ENCODE data around the gene SPATA2L. TPM values are rescaled to one million over a fixed set of nuclear protein-coding genes. Genes with fewer than 3 reads are reported as not detected.
A peak's percentile ranks its signal among the peaks of the same experiment; 100 is the strongest.

The SPATA2L gene
- total and polyA plus RNA-seq, 2 of the 13 experiments (the other 11 are each of a cell fraction or from before 2014, with no cell fraction given), result 9.1 to 20.7 TPM

GRCh38 chr16:89700649-89701424 is 668 bp downstream of the SPATA2L start (continued):
- TF ChIP-seq DMTF1 (CRISPR knock-in tag; IDR thresholded peaks at IDR 0.05), result no peak
- TF ChIP-seq AKAP8 (CRISPR knock-in tag; IDR thresholded peaks at IDR 0.05), result no peak; the same call in none of the 2 replicates
- TF ChIP-seq MNT (IDR thresholded peaks at IDR 0.05), result no peak
- no peak for TF ChIP-seq ZBTB1 (CRISPR knock-in tag; IDR thresholded peaks at IDR 0.05; ENCODE audit: borderline replicate concordance)
- TF ChIP-seq ATF3 (CRISPR knock-in tag; IDR thresholded peaks at IDR 0.05), result peak; percentile 23; the same call in 1 of the 2 replicates
- peak; percentile 75 for TF ChIP-seq CTCF (CRISPR knock-in tag; IDR thresholded peaks at IDR 0.05)
- no peak for TF ChIP-seq PHB2 (IDR thresholded peaks at IDR 0.05; ENCODE audit: partially characterized antibody)
- no peak; the same call in 1 of the 2 replicates for TF ChIP-seq MAZ (IDR thresholded peaks at IDR 0.05; ENCODE audit: borderline replicate concordance, low read depth, low read length)
- no peak; the same call in 1 of the 2 replicates for TF ChIP-seq MAZ (CRISPR knock-in tag; IDR thresholded peaks at IDR 0.05; ENCODE audit: low read depth)
- TF ChIP-seq CENPBD1 (CRISPR knock-in tag; IDR thresholded peaks at IDR 0.05; ENCODE audit: borderline replicate concordance, low read depth), result no peak; the same call in 1 of the 2 replicates
- TF ChIP-seq ZNF264 (CRISPR knock-in tag; IDR thresholded peaks at IDR 0.05), result no peak
- TF ChIP-seq ETV5 (CRISPR knock-in tag; IDR thresholded peaks at IDR 0.05; ENCODE audit: borderline replicate concordance), result peak; percentile 38; the same call in 1 of the 2 replicates
- no peak for TF ChIP-seq KLF11 (CRISPR knock-in tag; IDR thresholded peaks at IDR 0.05)
- TF ChIP-seq MXI1 (IDR thresholded peaks at IDR 0.05; ENCODE audit: borderline replicate concordance, low read depth, low read length), result peak; percentile 80; the same call in 1 of the 3 replicates
- peak; percentile 87; the same call in 1 of the 2 replicates for TF ChIP-seq TFDP1 (CRISPR knock-in tag; IDR thresholded peaks at IDR 0.05; ENCODE audit: borderline replicate concordance)
- TF ChIP-seq HOMEZ (CRISPR knock-in tag; IDR thresholded peaks at IDR 0.05; ENCODE audit: low read depth), result no peak
- no peak for TF ChIP-seq TBL1XR1 (IDR thresholded peaks at IDR 0.05; ENCODE audit: borderline replicate concordance, low read length, partially characterized antibody)
